Ishikawa (cell line): ENCODE data around the gene CAMTA1.

Experiments
- CEBPB ChIP-seq: IDR thresholded peaks from 2 replicates; pipeline ENCODE4 v1.6.1; 2012
- CREB1 ChIP-seq: IDR thresholded peaks from 2 replicates; pipeline ENCODE4 v1.6.1; 2012; ENCODE audit warnings: low read depth
- EP300 ChIP-seq: IDR thresholded peaks from 2 replicates; pipeline ENCODE4 v1.6.1; 2012; ENCODE audit warnings: borderline replicate concordance
- MAX ChIP-seq: IDR thresholded peaks from 2 replicates; pipeline ENCODE4 v1.6.1; 2012
- NFIC ChIP-seq: IDR thresholded peaks from 2 replicates; pipeline ENCODE4 v1.6.1; 2012
- TAF1 ChIP-seq: IDR thresholded peaks from 2 replicates; pipeline ENCODE4 v1.6.1; 2012; ENCODE audit warnings: low read depth, mild to moderate bottlenecking
- TEAD4 ChIP-seq: IDR thresholded peaks from 2 replicates; pipeline ENCODE4 v1.6.1; 2012
- YY1 ChIP-seq: IDR thresholded peaks from 2 replicates; pipeline ENCODE4 v1.6.1; 2012; ENCODE audit warnings: low read depth

DNA sequence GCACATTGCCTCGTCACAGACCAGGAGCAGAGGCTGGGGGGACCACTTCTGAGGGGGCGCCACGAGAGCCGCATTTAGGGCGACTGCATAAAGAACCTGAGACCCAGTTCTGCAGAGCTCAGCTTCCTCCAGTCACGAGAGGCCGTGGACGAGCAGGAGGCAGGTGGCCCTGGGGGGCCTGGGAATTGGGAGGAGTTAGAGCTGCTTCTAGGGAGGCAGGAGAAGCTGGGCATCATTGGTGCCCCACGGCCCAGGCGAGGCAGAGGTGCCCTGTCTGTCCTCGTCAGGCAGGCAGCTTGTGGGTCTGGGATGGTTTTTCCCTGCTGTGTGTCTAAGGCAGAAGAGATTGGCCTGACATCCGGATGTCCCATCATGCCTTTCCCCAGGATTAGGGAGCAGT, 389.3 kb downstream of the CAMTA1 start:
- TF ChIP-seq TEAD4 (no peak), MAX (no peak), NFIC (no peak), CREB1 (no peak), TAF1 (no peak), EP300 (no peak), CEBPB (no peak), YY1 (no peak)
